Loucy (cell line): ENCODE results near the gene GPT2.

ENCODE experiments used
- H2AFZ ChIP-seq: fragments of 200-600 bp; sonication (generic); 2 replicates; pipeline ENCODE4 v1.6.0; 2016; ENCODE audit warnings: antibody characterized with exemption, mild to moderate bottlenecking, low read length, moderate library complexity
- H3F3A ChIP-seq: fragments of 200-600 bp; 2 replicates; pipeline ENCODE4 v1.6.0; 2016; ENCODE audit warnings: antibody characterized with exemption, low read depth, mild to moderate bottlenecking
- H3K27me3 ChIP-seq: fragments of 200-600 bp; sonication (generic); 2 replicates; pipeline ENCODE4 v1.6.1; 2014; ENCODE audit warnings: low read length, mild to moderate bottlenecking; ENCODE audit not compliant: insufficient read depth, poor library complexity, severe bottlenecking
- H3K36me3 ChIP-seq: fragments of 200-600 bp; sonication (generic); 2 replicates; pipeline ENCODE4 v1.6.1; 2016; ENCODE audit warnings: low read length; ENCODE audit not compliant: insufficient read depth
- H3K4me1 ChIP-seq: fragments of 200-600 bp; sonication (generic); 2 replicates; pipeline ENCODE4 v1.5.1; 2014; ENCODE audit warnings: low read length, mild to moderate bottlenecking; ENCODE audit not compliant: insufficient read depth, poor library complexity, severe bottlenecking
- H3K4me2 ChIP-seq: fragments of 200-600 bp; sonication (generic); 2 replicates; pipeline ENCODE4 v1.6.0; 2014; ENCODE audit warnings: antibody characterized with exemption, low read length, low read depth, mild to moderate bottlenecking; ENCODE audit not compliant: poor library complexity, severe bottlenecking
- H3K4me3 ChIP-seq: fragments of 200-600 bp; sonication (generic); 2 replicates; pipeline ENCODE4 v1.5.1; 2014; ENCODE audit warnings: low read length, mild to moderate bottlenecking, mixed read lengths; ENCODE audit not compliant: poor library complexity, severe bottlenecking
- H3K79me2 ChIP-seq: fragments of 200-600 bp; sonication (generic); 2 replicates; pipeline ENCODE4 v1.6.1; 2014; ENCODE audit warnings: low read length; ENCODE audit not compliant: insufficient read depth
- H3K9ac ChIP-seq: fragments of 200-600 bp; sonication (generic); 2 replicates; pipeline ENCODE4 v1.6.0; 2014; ENCODE audit warnings: mild to moderate bottlenecking, low read depth, low read length, moderate library complexity; ENCODE audit not compliant: poor library complexity, severe bottlenecking
- H3K9me2 ChIP-seq: fragments of 200-600 bp; sonication (generic); replicated peaks from 2 replicates; pipeline ENCODE4 v1.6.1; 2016; ENCODE audit warnings: low read depth, low read length, mixed read lengths
- H3K9me3 ChIP-seq: fragments of 200-600 bp; sonication (generic); 2 replicates; pipeline ENCODE4 v1.6.1; 2014; ENCODE audit warnings: mild to moderate bottlenecking, antibody characterized with exemption, low read length, low read depth; ENCODE audit not compliant: insufficient read depth
- H4K20me1 ChIP-seq: fragments of 200-600 bp; sonication (generic); 2 replicates; pipeline ENCODE4 v1.6.0; 2014; ENCODE audit warnings: antibody characterized with exemption, low read length, mild to moderate bottlenecking; ENCODE audit not compliant: insufficient read depth, poor library complexity, severe bottlenecking
- CTCF ChIP-seq: fragments of 200-600 bp; sonication (generic); conservative IDR thresholded peaks from 2 replicates; pipeline ENCODE4 v1.5.1; 2014; ENCODE audit warnings: mild to moderate bottlenecking, antibody characterized with exemption, low read length
- EZH2phosphoT487 ChIP-seq: fragments of 200-600 bp; IDR thresholded peaks from 2 replicates; pipeline ENCODE4 v1.6.1; 2018; ENCODE audit warnings: antibody characterized with exemption, mild to moderate bottlenecking, moderate library complexity, borderline replicate concordance

GPT2 gene

GRCh38 chr16:46871597-46871996, 12.6 kb upstream of the GPT2 start:
- no peaks in the 10 kb centered on the region for H3K79me2 ChIP-seq
- H3K27me3 ChIP-seq: no peaks in the 10 kb centered on the region
- no peaks in the 10 kb centered on the region for H3F3A ChIP-seq
- H3K9ac ChIP-seq: no peak overlapping the region
- H3K9me3 ChIP-seq: no peaks in the 10 kb centered on the region
- H2AFZ ChIP-seq: no peak overlapping the region
- no peak overlapping the region for H3K4me3 ChIP-seq
- no peaks in the 10 kb centered on the region for H4K20me1 ChIP-seq
- H3K4me1 ChIP-seq: no peaks in the 10 kb centered on the region
- H3K36me3 ChIP-seq: no peaks in the 10 kb centered on the region
- TF ChIP-seq CTCF (no peak), EZH2phosphoT487 (no peak)
- no peaks in the 10 kb centered on the region for H3K9me2 ChIP-seq
- no peak overlapping the region for H3K4me2 ChIP-seq

GRCh38 chr16:46873201-46873600, 11.0 kb upstream of the GPT2 start:
- Histone ChIP-seq H3K27me3 (no peaks in the 10 kb centered on the region), H3K4me2 (no peak overlapping the region), H3K36me3 (no peaks in the 10 kb centered on the region), H2AFZ (no peak overlapping the region), H4K20me1 (no peaks in the 10 kb centered on the region), H3K9me3 (no peaks in the 10 kb centered on the region), H3F3A (no peaks in the 10 kb centered on the region), H3K4me1 (no peaks in the 10 kb centered on the region), H3K4me3 (no peak overlapping the region), H3K79me2 (no peaks in the 10 kb centered on the region), H3K9me2 (no peaks in the 10 kb centered on the region), H3K9ac (no peak overlapping the region)
- TF ChIP-seq CTCF: no peak
- no peak for TF ChIP-seq EZH2phosphoT487

- no peak overlapping the region for H3K9ac ChIP-seq
- no peak for TF ChIP-seq EZH2phosphoT487
- no peak for TF ChIP-seq CTCF
- no peaks in the 10 kb centered on the region for H3K36me3 ChIP-seq
- H3F3A ChIP-seq: no peaks in the 10 kb centered on the region
- no peak overlapping the region for H3K4me3 ChIP-seq
- H3K27me3 ChIP-seq: peaks cover 4% of the 10 kb centered on the region
- H3K79me2 ChIP-seq: no peaks in the 10 kb centered on the region
- no peaks in the 10 kb centered on the region for H3K4me1 ChIP-seq
- no peaks in the 10 kb centered on the region for H4K20me1 ChIP-seq
- no peak overlapping the region for H3K4me2 ChIP-seq
- no peaks in the 10 kb centered on the region for H3K9me3 ChIP-seq
- no peak overlapping the region for H2AFZ ChIP-seq
- no peaks in the 10 kb centered on the region for H3K9me2 ChIP-seq
Measured at GRCh38 chr16:46875243-46875642, 8.9 kb upstream of the GPT2 start.
